HG03064 (cell line): ENCODE results near the gene TTLL11.
"Not testable (repeated sequence)": the region's sequence is repeated elsewhere in the genome, so short reads cannot be mapped to it uniquely, and the experiment has no call there.

Source experiments
- ATAC-seq: cut with Tn5 transposase; IDR thresholded peaks from one replicate; pipeline ENCODE4 v1.9.1; 2021; ENCODE audit warnings: low read depth; ENCODE audit not compliant: unreplicated experiment

TTLL11 gene

DNA sequence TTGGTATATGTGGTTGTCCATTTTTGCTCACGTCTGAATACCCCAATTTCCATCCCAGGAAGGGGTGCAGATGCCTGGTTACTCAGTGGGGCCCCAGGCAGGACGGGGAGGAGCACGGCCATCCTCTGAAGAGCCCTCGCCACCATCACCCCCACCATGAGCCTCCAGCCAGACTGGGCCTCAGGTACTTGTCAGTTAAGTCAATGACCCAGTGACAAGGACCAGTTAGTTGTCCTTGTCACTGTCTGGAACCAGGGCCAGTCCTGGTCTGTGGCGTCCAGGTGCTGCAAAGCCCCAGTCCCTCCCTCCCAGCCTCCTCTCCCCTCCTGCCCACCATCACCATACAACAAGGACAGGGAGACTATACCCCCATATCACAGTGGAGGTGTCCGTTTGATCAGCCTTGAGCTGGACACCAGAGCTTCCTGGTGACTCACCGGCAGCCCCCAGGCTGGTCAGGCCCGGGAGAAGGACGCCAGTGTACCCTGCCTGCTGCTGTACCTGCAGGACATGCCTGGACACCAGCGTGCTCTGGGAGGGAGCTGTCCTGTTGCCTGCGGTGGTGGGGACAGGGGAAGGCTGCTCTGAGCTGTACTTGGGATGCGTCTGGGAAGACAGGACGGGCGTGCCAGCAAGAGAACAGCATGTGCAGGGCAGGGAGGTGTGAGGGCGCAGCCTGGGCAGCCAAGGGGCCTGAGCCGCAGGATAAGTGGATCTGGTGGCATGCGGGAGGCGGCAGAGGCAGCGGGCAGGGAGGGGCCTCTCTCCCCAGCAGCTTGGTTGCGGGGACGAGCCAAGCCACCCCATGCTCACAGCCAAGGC is 32.6 kb upstream of the TTLL11 start:
- no peak for ATAC-seq

DNA sequence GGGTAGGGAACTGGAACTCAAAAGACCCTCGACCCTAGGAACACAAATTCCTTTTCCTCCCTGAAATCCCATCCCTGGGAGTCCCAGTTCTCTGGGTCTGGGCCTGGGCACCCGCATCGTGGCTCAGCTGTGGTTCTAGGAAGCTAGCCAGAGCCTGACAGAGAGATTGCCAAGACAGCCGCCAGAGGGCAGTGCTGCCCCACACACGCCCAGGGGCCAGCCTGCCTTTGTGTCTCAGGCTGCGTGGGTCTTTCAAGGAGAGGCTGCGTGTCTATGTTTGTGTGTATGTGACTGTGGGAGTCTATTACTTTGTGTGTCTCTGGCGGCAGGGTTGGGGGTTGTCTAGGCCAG is 32.0 kb upstream of the TTLL11 start:
- peak; percentile 50 for ATAC-seq

GRCh38 chr9:122124528-122124927 is 31.4 kb upstream of the TTLL11 start:
- ATAC-seq: no peak

GRCh38 chr9:122124048-122124447 is 30.9 kb upstream of the TTLL11 start:
- ATAC-seq: no peak

- ATAC-seq: no peak
Measured at GRCh38 chr9:122122903-122123632, 30.0 kb upstream of the TTLL11 start.

DNA sequence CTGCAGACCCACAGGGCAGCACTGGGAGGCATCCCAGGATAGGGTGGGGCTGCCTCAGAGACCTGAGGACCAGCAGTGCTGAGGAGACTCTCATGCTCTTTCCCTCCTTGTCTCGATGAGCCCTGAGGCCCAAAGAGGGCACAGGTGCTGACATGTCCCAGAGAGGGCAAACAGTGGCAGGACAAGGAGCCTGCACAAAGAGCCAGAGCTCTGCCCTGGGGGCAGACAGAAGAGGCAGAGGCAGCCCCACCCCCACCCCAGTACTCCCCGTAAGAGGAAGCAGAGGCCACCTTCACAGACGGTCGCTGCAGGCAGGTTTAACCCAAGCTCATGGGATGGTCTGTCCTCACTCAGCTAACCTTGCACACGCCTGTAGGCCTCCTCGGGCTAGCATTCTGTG is 29.4 kb upstream of the TTLL11 start:
- ATAC-seq: no peak

DNA sequence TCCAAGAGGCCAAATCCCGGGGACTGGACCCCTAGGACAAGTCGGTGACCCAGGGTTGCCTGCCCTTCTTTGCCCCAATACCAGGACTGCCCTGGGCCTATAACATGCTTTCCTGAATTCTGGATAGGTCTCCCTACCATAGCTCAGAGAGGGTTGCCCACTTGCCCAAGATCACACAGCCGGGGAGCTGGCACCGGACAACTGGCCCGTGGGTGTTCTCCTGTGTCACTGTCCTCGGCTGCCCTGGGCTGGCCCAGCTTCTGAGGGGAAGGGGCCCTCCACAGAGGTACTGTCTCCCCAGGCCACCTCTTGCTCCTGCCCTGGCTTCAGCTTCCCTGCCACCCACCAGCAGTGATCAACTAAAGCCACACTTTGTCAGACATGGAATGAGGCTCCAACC is 28.8 kb upstream of the TTLL11 start:
- ATAC-seq: no peak

- no peak for ATAC-seq
Measured at GRCh38 chr9:122121391-122121790, 28.3 kb upstream of the TTLL11 start.

GRCh38 chr9:122120316-122121071 is 27.4 kb upstream of the TTLL11 start:
- no peak for ATAC-seq

GRCh38 chr9:122119721-122120120 is 26.6 kb upstream of the TTLL11 start:
- no peak for ATAC-seq

DNA sequence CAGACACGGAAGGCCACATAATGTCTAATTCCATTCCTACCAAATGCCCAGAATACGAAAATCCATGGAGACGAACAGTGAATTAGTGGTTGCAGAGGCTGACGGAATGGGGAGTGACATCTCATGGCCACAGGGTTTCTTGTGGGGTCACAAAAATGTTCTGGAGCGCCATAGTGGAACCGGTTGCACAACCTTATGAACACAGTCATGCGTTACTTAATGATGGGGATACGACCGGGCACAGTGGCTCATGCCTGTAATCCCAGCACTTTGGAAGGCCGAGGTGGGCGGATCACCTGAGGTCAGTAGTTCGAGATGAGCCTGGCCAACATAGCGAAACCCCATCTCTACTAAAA is 26.0 kb upstream of the TTLL11 start:
- ATAC-seq: no peak

- no peak for ATAC-seq
Measured at GRCh38 chr9:122118343-122119165, 25.4 kb upstream of the TTLL11 start.

GRCh38 chr9:122117241-122117640 is 24.1 kb upstream of the TTLL11 start:
- ATAC-seq: not testable (repeated sequence)

DNA sequence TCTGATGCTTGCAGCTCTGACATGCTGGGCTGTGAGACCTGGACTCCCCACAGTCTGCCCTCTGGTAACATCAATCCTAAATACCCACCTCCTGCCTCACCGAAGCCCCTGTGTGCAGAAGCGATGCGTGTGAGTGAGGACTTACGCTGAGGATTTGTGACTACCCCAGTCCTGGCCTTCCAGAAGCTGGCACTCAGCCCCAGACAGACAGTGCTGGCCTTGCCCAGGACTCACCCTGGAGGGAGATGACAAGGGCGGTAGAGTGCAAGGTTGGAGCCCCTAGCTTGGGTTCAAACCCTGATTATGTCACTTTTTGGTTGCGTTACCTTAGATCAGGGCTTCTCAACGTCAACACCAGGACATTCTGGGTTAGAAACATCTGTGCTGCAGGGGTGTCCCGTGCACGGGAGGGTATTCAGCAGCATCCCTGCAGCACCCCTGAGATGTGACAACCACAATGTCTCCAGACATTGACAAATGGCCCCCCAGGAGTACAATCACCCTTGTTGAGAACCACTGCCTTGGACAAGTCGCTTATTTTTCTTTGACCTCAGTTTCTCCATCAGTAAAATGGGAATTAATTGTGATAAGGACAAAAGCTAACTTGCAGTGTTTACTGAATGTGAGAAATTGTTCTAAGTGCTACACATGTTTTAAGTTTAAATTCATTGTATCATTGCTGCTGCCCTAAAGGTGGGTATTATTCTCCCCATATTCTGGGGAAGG is 23.5 kb upstream of the TTLL11 start:
- no peak for ATAC-seq

- ATAC-seq: no peak
Measured at GRCh38 chr9:122116040-122116439, 22.9 kb upstream of the TTLL11 start.

DNA sequence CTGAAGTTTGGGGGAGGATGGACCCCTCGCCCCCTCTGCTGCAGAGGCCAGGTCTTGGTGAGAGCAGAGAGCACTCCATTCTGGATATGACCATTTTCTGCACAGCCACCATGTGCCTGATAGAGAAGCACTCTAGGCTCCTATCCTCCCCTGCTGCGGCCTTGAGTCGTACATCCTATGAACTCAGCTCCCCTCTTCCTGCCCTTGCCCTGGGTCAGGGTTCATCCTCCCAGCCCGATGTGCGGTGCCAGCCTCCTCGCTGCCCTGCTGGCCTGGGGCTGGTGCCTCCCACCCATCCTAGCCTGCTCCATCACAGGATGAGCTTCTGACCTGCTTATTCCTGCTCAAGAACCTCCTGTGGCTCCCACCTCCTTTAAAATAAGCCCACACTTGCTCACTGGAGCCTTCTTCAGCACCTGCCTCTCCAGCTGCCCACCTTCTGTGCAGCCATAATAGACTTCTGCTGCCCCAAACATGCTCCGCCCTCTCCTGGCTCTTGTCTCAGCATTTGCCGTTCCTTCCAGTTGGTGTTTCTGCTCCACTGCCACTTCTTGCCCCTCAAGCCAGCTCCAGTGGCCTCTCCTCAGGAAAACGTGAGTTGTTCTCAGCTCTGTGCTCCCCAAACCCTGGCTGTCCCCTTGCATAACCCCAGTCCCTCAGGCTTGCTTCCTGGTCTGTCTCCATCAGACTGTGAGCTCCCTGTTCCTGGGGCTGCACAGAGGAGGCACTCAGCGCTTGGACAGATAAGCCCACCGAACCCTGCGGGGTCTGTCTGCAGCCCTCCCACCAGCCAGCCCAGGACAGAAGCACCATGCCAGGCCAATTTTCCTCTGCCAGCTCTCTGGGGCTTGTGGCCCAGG is 22.3 kb upstream of the TTLL11 start:
- ATAC-seq: no peak

- no peak for ATAC-seq
Measured at GRCh38 chr9:122113574-122113973, 20.5 kb upstream of the TTLL11 start.

GRCh38 chr9:122112238-122112637 is 19.1 kb upstream of the TTLL11 start:
- ATAC-seq: no peak
